Left lung (tissue), 10 donors: ENCODE measurements around the gene TNP2. TPM values are rescaled to one million over a fixed set of nuclear protein-coding genes. Genes with fewer than 3 reads are reported as not detected.
"Not testable (repeated sequence)": the region's sequence is repeated elsewhere in the genome, so short reads cannot be mapped to it uniquely, and the experiment has no call there.

Experiments used
- ATAC-seq: fragments of 200-7000 bp; cut with Tn5 transposase; one replicate; pipeline ENCODE4 v1.9.1; 2020; ENCODE audit warnings: moderate library complexity
- DNase-seq, 4 donors: peaks; one replicate each; pipeline ENCODE4 v3.0.0-alpha.2; 2013 to 2020
- H3K27ac ChIP-seq, 2 donors: fragments of 200-600 bp; sonication (generic) in 1 of 2; one replicate each; pipeline versions ENCODE4 v1.5.0 to v1.8.0; 2020 to 2021
- H3K27me3 ChIP-seq, 2 donors: fragments of 200-600 bp; sonication (generic) in 1 of 2; one replicate each; pipeline versions ENCODE4 v1.5.0 to v1.8.0; 2020 to 2021
- H3K36me3 ChIP-seq, 2 donors: fragments of 200-600 bp; sonication (generic) in 1 of 2; one replicate each; pipeline versions ENCODE4 v1.5.0 to v1.8.0; 2020 to 2021
- H3K4me1 ChIP-seq, 2 donors: fragments of 200-600 bp; one replicate each; pipeline ENCODE4 v1.8.0; 2021
- H3K4me3 ChIP-seq, 2 donors: fragments of 200-600 bp; sonication (generic) in 1 of 2; one replicate each; pipeline versions ENCODE4 v1.5.0 to v1.8.0; 2020 to 2021; ENCODE audit warnings: mild to moderate bottlenecking in 1 of 2
- H3K9me3 ChIP-seq, 2 donors: fragments of 200-600 bp; sonication (generic) in 1 of 2; one replicate each; pipeline versions ENCODE4 v1.5.0 to v1.8.0; 2020 to 2021
- intact Hi-C, 2 donors: fragments of 100-400 bp; cut with DNase I; formaldehyde crosslinking; loops; one replicate each; pipeline versions ENCODE4 v1.11.2 to v1.14.2; 2022
- microRNA-seq, 2 donors: library from miRNA; unstranded; fragments of <30 nt; microRNA quantifications; one replicate each; pipeline ENCODE4, GENCODE V29; 2019
- polyA plus RNA-seq, 6 donors: library from polyadenylated mRNA; unstranded; fragments of 120-200 nt; gene quantifications; one replicate each; pipeline ENCODE4 v1.2.1, GENCODE V29; 2013; ENCODE audit not compliant: insufficient read length in 6 of 6
- total RNA-seq, 2 donors: library from RNA; stranded (reverse); fragmentation: NEBNext Ultra II Directional; extraction: Animal tissue kit (Norgen Biotek cat#: 25700); gene quantifications; one replicate each; pipeline ENCODE4 v1.2.1, GENCODE V29; 2021
- TF ChIP-seq, protein P1 (sequence below), 2 donors: fragments of 200-600 bp; sonication (generic) in 1 of 2; IDR thresholded peaks; one replicate each; pipeline versions ENCODE4 v1.5.0 to v1.8.0; 2021; ENCODE audit warnings: antibody characterized with exemption in 2 of 2
- donor health status: DM: no; HTN: yes; CAD: no.
- donor health status: DM: no; HTN: no; CAD: no.

Gene TNP2
- total and polyA plus RNA-seq, 8 donors: not detected

DNA sequence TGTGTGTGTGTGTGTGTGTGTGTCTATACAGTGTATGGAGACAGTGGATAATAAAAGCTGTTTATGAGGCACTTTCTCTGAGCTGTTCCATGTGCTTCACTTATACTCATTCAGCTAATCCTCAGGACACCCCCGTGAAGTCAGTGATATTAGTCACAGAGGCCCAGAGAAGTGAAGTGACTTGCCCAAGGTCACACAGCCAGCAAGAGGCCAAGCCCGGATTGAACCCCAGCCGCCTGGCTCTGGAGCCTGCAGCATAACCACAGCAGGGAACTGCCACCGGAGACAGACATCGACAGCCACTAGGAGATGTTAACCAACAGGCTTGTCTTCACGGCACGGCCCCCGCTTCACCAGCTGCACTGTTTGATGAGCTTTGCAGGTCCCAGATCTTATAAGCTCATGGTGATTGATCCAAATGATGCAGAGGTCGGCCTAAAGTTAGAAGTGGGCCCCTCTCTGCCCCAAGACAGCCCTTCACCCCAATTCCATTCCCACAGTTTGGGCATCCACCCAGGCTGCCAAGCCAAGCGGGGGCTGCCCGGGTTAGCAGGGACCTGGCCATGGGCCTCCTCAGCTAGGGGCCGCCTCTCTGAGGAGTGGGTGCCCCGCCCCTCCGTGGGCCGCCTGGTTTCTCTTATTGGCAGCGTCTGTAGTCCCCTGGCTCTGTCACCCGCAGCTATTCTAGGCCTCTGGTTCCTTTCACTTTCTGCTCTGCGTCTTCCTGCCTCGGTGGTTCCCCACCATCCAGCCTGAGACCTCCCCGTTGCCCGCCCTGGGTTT is 44.0 kb downstream of the TNP2 start:
- no peaks in the 10 kb centered on the region for H3K27me3 ChIP-seq
- intact Hi-C loops: no loop called here
- H3K9me3 ChIP-seq: no peaks in the 10 kb centered on the region
- H3K27ac ChIP-seq: peak overlapping the region; percentile 67 to 81
- DNase-seq (peak in 2 of 4 donors; percentile 46 to 79), ATAC-seq (peak; percentile 40)
- TF ChIP-seq, protein P1, sequence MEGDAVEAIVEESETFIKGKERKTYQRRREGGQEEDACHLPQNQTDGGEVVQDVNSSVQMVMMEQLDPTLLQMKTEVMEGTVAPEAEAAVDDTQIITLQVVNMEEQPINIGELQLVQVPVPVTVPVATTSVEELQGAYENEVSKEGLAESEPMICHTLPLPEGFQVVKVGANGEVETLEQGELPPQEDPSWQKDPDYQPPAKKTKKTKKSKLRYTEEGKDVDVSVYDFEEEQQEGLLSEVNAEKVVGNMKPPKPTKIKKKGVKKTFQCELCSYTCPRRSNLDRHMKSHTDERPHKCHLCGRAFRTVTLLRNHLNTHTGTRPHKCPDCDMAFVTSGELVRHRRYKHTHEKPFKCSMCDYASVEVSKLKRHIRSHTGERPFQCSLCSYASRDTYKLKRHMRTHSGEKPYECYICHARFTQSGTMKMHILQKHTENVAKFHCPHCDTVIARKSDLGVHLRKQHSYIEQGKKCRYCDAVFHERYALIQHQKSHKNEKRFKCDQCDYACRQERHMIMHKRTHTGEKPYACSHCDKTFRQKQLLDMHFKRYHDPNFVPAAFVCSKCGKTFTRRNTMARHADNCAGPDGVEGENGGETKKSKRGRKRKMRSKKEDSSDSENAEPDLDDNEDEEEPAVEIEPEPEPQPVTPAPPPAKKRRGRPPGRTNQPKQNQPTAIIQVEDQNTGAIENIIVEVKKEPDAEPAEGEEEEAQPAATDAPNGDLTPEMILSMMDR (IDR thresholded peaks at IDR 0.05): no peak
- no peak overlapping the region for H3K4me3 ChIP-seq
- no peaks in the 10 kb centered on the region for H3K36me3 ChIP-seq
- peaks cover 5 to 34% of the 10 kb centered on the region in 2 donors for H3K4me1 ChIP-seq

DNA sequence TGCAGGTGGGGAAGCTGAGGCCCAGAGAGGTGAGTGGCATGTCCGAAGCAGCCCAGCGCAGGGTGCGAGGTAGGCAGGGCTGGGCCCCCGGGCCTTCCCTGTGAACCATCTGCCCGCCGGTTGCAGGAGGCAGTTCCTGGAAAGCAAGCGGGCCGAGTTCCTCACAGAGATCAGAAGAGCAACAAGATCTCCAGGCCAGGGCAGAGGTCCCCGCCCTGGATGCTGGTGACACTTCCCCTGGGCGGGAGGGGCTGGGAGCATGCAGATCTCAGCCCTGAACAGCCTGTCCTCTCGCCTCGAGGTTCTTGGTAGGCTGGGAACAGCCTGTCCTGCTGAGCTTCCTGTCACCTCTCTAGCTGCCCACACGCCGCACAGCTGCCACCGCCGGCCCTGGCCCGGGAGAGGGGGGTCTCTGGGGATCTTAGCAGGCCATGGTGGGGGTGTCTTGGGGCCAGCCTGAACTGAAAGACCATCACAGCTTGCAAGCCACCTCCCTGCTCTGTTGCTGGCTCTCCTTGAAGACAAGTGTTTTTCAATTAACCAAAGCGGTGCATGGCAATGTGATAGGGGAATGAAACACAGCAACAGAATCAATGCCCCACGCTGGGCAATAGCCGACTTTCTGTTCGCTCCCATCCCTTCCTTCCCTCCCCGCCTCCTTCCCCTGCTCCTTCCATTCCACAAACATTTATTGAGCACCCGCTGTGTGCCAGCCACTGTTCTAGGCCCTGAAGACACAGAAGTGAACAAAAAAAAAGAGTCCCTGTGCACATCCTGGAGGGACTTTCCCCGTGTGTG is 44.8 kb downstream of the TNP2 start:
- H3K27ac ChIP-seq: peak overlapping the region; percentile 67 to 81
- DNase-seq: peak in 2 of 4 donors; percentile 89 to 93
- TF ChIP-seq, protein P1 (IDR thresholded peaks at IDR 0.05): no peak

DNA sequence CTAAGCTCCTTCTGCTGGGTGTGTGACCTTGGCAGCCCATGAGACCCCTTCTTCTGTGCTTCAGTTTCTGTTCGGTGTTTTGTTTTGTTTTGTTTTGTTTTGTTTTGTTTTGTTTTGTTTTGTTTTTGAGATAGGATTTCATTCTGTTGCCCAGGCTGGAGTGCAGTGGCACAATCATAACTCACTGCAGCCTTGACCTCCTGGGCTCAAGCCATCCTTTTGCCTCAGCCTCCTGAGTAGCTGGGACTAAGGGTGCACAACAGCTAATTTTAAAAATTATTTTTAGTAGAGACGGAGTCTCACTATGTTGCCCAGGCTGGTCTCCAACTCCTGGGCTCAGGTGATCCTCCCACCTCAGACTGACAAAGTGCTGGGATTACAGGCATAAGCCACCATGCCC is 48.6 kb downstream of the TNP2 start:
- intact Hi-C loops, ATAC-seq, DNase-seq, H3K27ac ChIP-seq, H3K27me3 ChIP-seq, H3K36me3 ChIP-seq, H3K4me3 ChIP-seq: not testable (repeated sequence)
- peaks cover 0 to 24% of the 10 kb centered on the region in 2 donors for H3K9me3 ChIP-seq
- H3K4me1 ChIP-seq: peaks cover 5 to 36% of the 10 kb centered on the region in 2 donors

More for the DNA sequence above, 44.8 kb downstream of the TNP2 start:
- ATAC-seq: peak; percentile 90
- peaks cover 5 to 38% of the 10 kb centered on the region in 2 donors for H3K4me1 ChIP-seq
- no peak overlapping the region for H3K4me3 ChIP-seq
- H3K27me3 ChIP-seq: no peaks in the 10 kb centered on the region
- no peaks in the 10 kb centered on the region for H3K36me3 ChIP-seq
- no peaks in the 10 kb centered on the region for H3K9me3 ChIP-seq
- intact Hi-C loops: no loop called here

DNA sequence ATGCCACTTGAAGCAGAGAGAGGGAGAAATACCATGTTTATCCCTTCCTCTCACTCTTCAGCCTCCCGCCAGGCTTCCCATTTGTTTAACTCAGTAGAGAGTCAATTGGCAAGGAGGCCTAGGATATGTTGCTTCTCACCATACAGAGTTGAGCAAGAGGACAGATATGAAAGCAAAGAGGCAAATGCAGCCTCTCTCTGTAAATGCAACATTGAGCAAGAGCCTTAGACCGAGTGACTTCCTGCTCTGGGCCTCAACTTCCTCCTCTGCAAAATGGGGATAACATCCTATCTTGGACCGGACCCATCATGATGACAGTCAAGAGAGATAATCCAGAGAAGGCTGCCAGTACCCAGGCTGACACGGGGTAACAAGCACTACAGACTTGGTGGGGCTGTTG is 49.9 kb downstream of the TNP2 start:
- no peaks in the 10 kb centered on the region for H3K36me3 ChIP-seq
- TF ChIP-seq, protein P1 (IDR thresholded peaks at IDR 0.05): no peak
- peak overlapping the region in 1 of 2 donors; percentile 30 for H3K27ac ChIP-seq
- ATAC-seq: peak; percentile 60
- DNase-seq: no peak
- intact Hi-C loops: no loop called here
- H3K4me1 ChIP-seq: peaks cover 5 to 23% of the 10 kb centered on the region in 2 donors
- no peaks in the 10 kb centered on the region for H3K27me3 ChIP-seq
- peaks cover 0 to 24% of the 10 kb centered on the region in 2 donors for H3K9me3 ChIP-seq
- no peak overlapping the region for H3K4me3 ChIP-seq

DNA sequence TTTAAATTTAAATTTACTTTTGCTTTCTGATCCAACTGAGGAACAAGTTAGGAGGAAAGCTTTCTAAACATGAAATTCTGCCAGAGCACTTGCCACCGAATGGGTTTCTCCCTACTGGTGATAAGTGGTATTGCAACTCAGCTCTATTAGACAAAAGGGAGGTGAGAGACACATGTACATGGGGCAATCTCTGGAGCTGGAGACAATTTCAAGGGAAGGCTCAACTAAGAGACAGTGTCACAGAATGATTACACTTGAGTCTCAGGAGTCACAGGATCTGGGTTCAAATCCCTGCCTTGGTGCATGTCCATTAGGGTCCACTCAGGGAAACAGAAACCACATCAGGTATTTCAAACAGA is 50.5 kb downstream of the TNP2 start:
- DNase-seq: no peak
- intact Hi-C loops: no loop called here
- peaks cover 0 to 24% of the 10 kb centered on the region in 2 donors for H3K9me3 ChIP-seq
- H3K27me3 ChIP-seq: no peaks in the 10 kb centered on the region
- ATAC-seq: no peak
- no peaks in the 10 kb centered on the region for H3K36me3 ChIP-seq
- H3K4me3 ChIP-seq: no peak overlapping the region
- H3K27ac ChIP-seq: peak overlapping the region in 1 of 2 donors; percentile 30
- peaks cover 0 to 17% of the 10 kb centered on the region in 2 donors for H3K4me1 ChIP-seq
- TF ChIP-seq, protein P1 (IDR thresholded peaks at IDR 0.05): peak; percentile 10 to 60

Small RNA genes lying within 50 kb of the gene (microRNA-seq; reads per million reads assigned to microRNA genes)
- 0 reads per million in 2 donors for gene MIR548H2

Other genes with a start within 250 kb of the TNP2 start
- gene SOCS1, start 13.1 kb downstream of the TNP2 start, total RNA-seq: 10 to 100 TPM; 11.8 to 21.4 TPM
- 10 to 100 TPM; 12.1 to 27.4 (median 22.7) TPM for gene SOCS1, start 13.1 kb downstream of the TNP2 start, polyA plus RNA-seq
- gene PRM3, start 4.3 kb upstream of the TNP2 start, total RNA-seq: not detected
- gene PRM3, start 4.3 kb upstream of the TNP2 start, polyA plus RNA-seq: not detected
- gene PRM2, start 7.2 kb upstream of the TNP2 start, total RNA-seq: not detected
- gene PRM2, start 7.2 kb upstream of the TNP2 start, polyA plus RNA-seq: not detected
- gene PRM1, start 12.0 kb upstream of the TNP2 start, total RNA-seq: not detected
- gene PRM1, start 12.0 kb upstream of the TNP2 start, polyA plus RNA-seq: under 1 TPM in 1 of 6 donors, not detected in 5; 0.44 TPM
- gene RMI2, start 76.1 kb upstream of the TNP2 start, total RNA-seq: 10 to 100 TPM in 1 of 2 donors, 1 to 10 TPM in 1; 9.6 to 14.1 TPM
- 10 to 100 TPM; 20.8 to 34.5 (median 29.9) TPM for gene RMI2, start 76.1 kb upstream of the TNP2 start, polyA plus RNA-seq